Calu3 (cell line): Measurements from ENCODE around the gene CCDC158. TPM values are rescaled to one million over a fixed set of nuclear protein-coding genes. Genes with fewer than 3 reads are reported as not detected.

Source experiments
- BruUV-seq: library from RNA; stranded (reverse); fragments of 400-500 nt; replicated peaks from 2 replicates; lab custom pipeline; 2021; lab: Mats Ljungman, UMichigan
- CTCF ChIA-PET: fragments of 300-600 bp; sonication (Branson Sonifier 250); formaldehyde crosslinking; loops from one replicate; lab custom pipeline; 2022; ENCODE audit warnings: antibody characterized with exemption; lab: Charles Lee
- DNase-seq: peaks from one replicate; pipeline ENCODE4 v3.0.0; 2022
- H3K27ac Mint-ChIP-seq: one replicate; pipeline ENCODE4 v1.8.0; 2022; ENCODE audit warnings: mixed read lengths; ENCODE audit not compliant: unreplicated experiment
- H3K27me3 Mint-ChIP-seq: one replicate; pipeline ENCODE4 v1.8.0; 2022; ENCODE audit warnings: mixed read lengths; ENCODE audit not compliant: unreplicated experiment
- H3K36me3 Mint-ChIP-seq: one replicate; pipeline ENCODE4 v1.8.0; 2022; ENCODE audit warnings: mild to moderate bottlenecking, moderate library complexity, mixed read lengths; ENCODE audit not compliant: insufficient read depth, unreplicated experiment
- H3K4me1 Mint-ChIP-seq: one replicate; pipeline ENCODE4 v1.8.0; 2022; ENCODE audit warnings: mild to moderate bottlenecking, low read depth, mixed read lengths; ENCODE audit not compliant: unreplicated experiment
- H3K4me3 Mint-ChIP-seq: one replicate; pipeline ENCODE4 v1.8.0; 2022; ENCODE audit warnings: mild to moderate bottlenecking, low read depth, moderate library complexity, mixed read lengths; ENCODE audit not compliant: unreplicated experiment
- H3K9me3 Mint-ChIP-seq: one replicate; pipeline ENCODE4 v1.8.0; 2022; ENCODE audit warnings: low read depth, mixed read lengths; ENCODE audit not compliant: unreplicated experiment
- CTCF ChIP-seq: fragments of 200-600 bp; IDR thresholded peaks from one replicate; pipeline ENCODE4 v1.8.0; 2022; ENCODE audit warnings: antibody characterized with exemption; ENCODE audit not compliant: unreplicated experiment
- intact Hi-C: fragments of 100-400 bp; cut with micrococcal nuclease; formaldehyde crosslinking; loops from one replicate; pipeline ENCODE4 v1.10.0; 2022; ENCODE audit not compliant: unreplicated experiment
- total RNA-seq: library from RNA; stranded (reverse); gene quantifications from 2 replicates; pipeline ENCODE4 v1.2.3, GENCODE V29; 2022

CCDC158 gene
- total RNA-seq, 1 experiment from 2014 or later: not detected

GRCh38 chr4:76309939-76310550, 110.9 kb downstream of the CCDC158 start:
- intact Hi-C loops: loop anchor here (5.0 kb wide), 1 partner anchor 133 kb away; no protein-coding TSS in a partner anchor
- no peak for TF ChIP-seq CTCF
- Mint-ChIP-seq H3K4me3 (no peak overlapping the region), H3K9me3 (no peaks in the 10 kb centered on the region), H3K27ac (no peak overlapping the region), H3K27me3 (no peaks in the 10 kb centered on the region), H3K4me1 (peaks cover 15% of the 10 kb centered on the region), H3K36me3 (peaks cover 24% of the 10 kb centered on the region)
- BruUV-seq: no TSS peak
- CTCF ChIA-PET: no interaction called here
- DNase-seq: no peak

- intact Hi-C loops: loop anchor here (5.0 kb wide), 1 partner anchor 131 kb away; no protein-coding TSS in a partner anchor
- Mint-ChIP-seq H3K4me1 (peaks cover 20% of the 10 kb centered on the region), H3K36me3 (peaks cover 24% of the 10 kb centered on the region)
Observed at GRCh38 chr4:76308548-76308947, 112.4 kb downstream of the CCDC158 start.

GRCh38 chr4:76307660-76308014, 113.3 kb downstream of the CCDC158 start:
- no TSS peak for BruUV-seq
- Mint-ChIP-seq H3K27me3 (no peaks in the 10 kb centered on the region), H3K27ac (no peak overlapping the region), H3K4me1 (peaks cover 29% of the 10 kb centered on the region), H3K36me3 (peaks cover 24% of the 10 kb centered on the region), H3K9me3 (no peaks in the 10 kb centered on the region), H3K4me3 (peak overlapping the region; percentile 91)
- CTCF ChIA-PET: interaction anchor here (1.1 to 2.5 kb wide), 3 partner anchors 70 to 128 kb away, joined by 3 to 16 read pairs (median 16); no protein-coding TSS in a partner anchor
- intact Hi-C loops: loop anchor here (2.0 to 5.0 kb wide), 2 partner anchors 67 to 130 kb away; no protein-coding TSS in a partner anchor
- DNase-seq: no peak
- no peak for TF ChIP-seq CTCF

More at GRCh38 chr4:76308548-76308947, 112.4 kb downstream of the CCDC158 start:
- no peak for TF ChIP-seq CTCF
- BruUV-seq: no TSS peak
- H3K27ac Mint-ChIP-seq: no peak overlapping the region
- H3K27me3 Mint-ChIP-seq: no peaks in the 10 kb centered on the region
- H3K9me3 Mint-ChIP-seq: no peaks in the 10 kb centered on the region
- peak; percentile 33 for DNase-seq
- peak overlapping the region; percentile 37 for H3K4me3 Mint-ChIP-seq
- CTCF ChIA-PET: interaction anchor here (1.0 to 2.4 kb wide), 2 partner anchors 69 to 160 kb away, joined by 3 to 16 read pairs; partner anchors contain the start of gene NUP54

- no peaks in the 10 kb centered on the region for H3K9me3 Mint-ChIP-seq
- peak; percentile 62 for DNase-seq
- intact Hi-C loops: loop anchor here (2.0 to 5.0 kb wide), 2 partner anchors 68 to 130 kb away; no protein-coding TSS in a partner anchor
- peaks cover 35% of the 10 kb centered on the region for H3K4me1 Mint-ChIP-seq
- CTCF ChIA-PET: interaction anchor here (0.7 to 2.5 kb wide), 4 partner anchors 46 to 127 kb away, joined by 3 to 16 read pairs (median 10); no protein-coding TSS in a partner anchor
- no peaks in the 10 kb centered on the region for H3K27me3 Mint-ChIP-seq
- H3K4me3 Mint-ChIP-seq: peak overlapping the region; percentile 91
- peak overlapping the region; percentile 63 for H3K27ac Mint-ChIP-seq
- BruUV-seq: no TSS peak
- peaks cover 24% of the 10 kb centered on the region for H3K36me3 Mint-ChIP-seq
- TF ChIP-seq CTCF: peak; percentile 16
Observed at GRCh38 chr4:76306882-76307659, 113.9 kb downstream of the CCDC158 start.
